Gastrocnemius medialis (tissue), 4 donors: ENCODE results near the gene APBA2. TPM values are rescaled to one million over a fixed set of nuclear protein-coding genes. Genes with fewer than 3 reads are reported as not detected.
"Not testable (repeated sequence)": the region's sequence is repeated elsewhere in the genome, so short reads cannot be mapped to it uniquely, and the experiment has no call there.

Experiments
- ATAC-seq, 2 donors: fragments of 150-250 bp; one replicate each; pipeline ENCODE4 v1.9.1; 2016
- DNase-seq, 2 donors: peaks; one replicate each; pipeline ENCODE4 v3.0.0-alpha.2; 2019
- H3K27ac ChIP-seq, 4 donors: fragments of 200-600 bp; sonication (generic); 1 replicate in 1 of 4; 2 replicates in 3 of 4; pipeline ENCODE4 v1.5.1; 2016 to 2018; ENCODE audit warnings: mild to moderate bottlenecking in 2 of 4, moderate library complexity in 1 of 4
- H3K27me3 ChIP-seq, 3 donors: fragments of 200-600 bp; sonication (generic) in 2 of 3; 1 replicate in 1 of 3; 2 replicates in 2 of 3; pipeline versions ENCODE4 v1.5.1 to v1.6.0; 2016 to 2019; ENCODE audit warnings: mild to moderate bottlenecking in 1 of 3, moderate library complexity in 1 of 3
- H3K36me3 ChIP-seq, 2 donors: fragments of 200-600 bp; sonication (generic) in 1 of 2; one replicate each; pipeline ENCODE4 v1.5.1; 2017 to 2018
- H3K4me1 ChIP-seq, 2 donors: fragments of 200-600 bp; sonication (generic) in 1 of 2; one replicate each; pipeline ENCODE4 v1.5.1; 2016 to 2017; ENCODE audit warnings: mild to moderate bottlenecking in 2 of 2
- H3K4me3 ChIP-seq, 4 donors: fragments of 200-600 bp; sonication (generic) in 3 of 4; 1 replicate in 1 of 4; 2 replicates in 3 of 4; pipeline ENCODE4 v1.5.1; 2016 to 2019; ENCODE audit warnings: mild to moderate bottlenecking in 2 of 4
- H3K9me3 ChIP-seq, 3 donors: fragments of 200-600 bp; sonication (generic) in 2 of 3; 1 replicate in 1 of 3; 2 replicates in 2 of 3; pipeline ENCODE4 v1.5.1; 2016 to 2019
- POLR2A ChIP-seq, 2 donors: fragments of 450-650 bp; IDR thresholded peaks; one replicate each; pipeline ENCODE4 v1.6.1; 2017; ENCODE audit warnings: antibody characterized with exemption in 2 of 2, mild to moderate bottlenecking in 2 of 2, moderate library complexity in 2 of 2
- in situ Hi-C, 4 donors: fragments of 200-750 bp; cut with MboI; loops; one replicate each; pipeline versions ENCODE4 v1.15.0 to v1.8.0; 2017; ENCODE audit warnings: low sequenced_read_pairs in 4 of 4
- intact Hi-C: fragments of 100-400 bp; cut with DNase I; formaldehyde crosslinking; loops from one replicate; pipeline ENCODE4 v1.15.1; 2023; ENCODE audit warnings: low total_unique reads
- total RNA-seq, 4 donors: library from RNA; depleted of rRNA; stranded (reverse); fragments of >200 nt; gene quantifications; one replicate each; pipeline versions ENCODE4 v1.1.0 to v1.2.3, GENCODE V29; 2016
- TF ChIP-seq, protein P1 (sequence below), 5 experiments: fragments of 450-650 bp in 3 of 5; fragments of 200-600 bp in 2 of 5; sonication (generic) in 2 of 5; IDR thresholded peaks in 4 of 5; conservative IDR thresholded peaks in 1 of 5; 1 replicate in 4 of 5; 2 replicates in 1 of 5; pipeline ENCODE4 v1.5.1; 2016 to 2019; ENCODE audit warnings: antibody characterized with exemption in 5 of 5, mild to moderate bottlenecking in 3 of 5, moderate library complexity in 3 of 5

Gene APBA2
- total RNA-seq, result under 1 TPM in 2 of 4 donors, not detected in 2; 0.19 to 0.31 TPM

DNA sequence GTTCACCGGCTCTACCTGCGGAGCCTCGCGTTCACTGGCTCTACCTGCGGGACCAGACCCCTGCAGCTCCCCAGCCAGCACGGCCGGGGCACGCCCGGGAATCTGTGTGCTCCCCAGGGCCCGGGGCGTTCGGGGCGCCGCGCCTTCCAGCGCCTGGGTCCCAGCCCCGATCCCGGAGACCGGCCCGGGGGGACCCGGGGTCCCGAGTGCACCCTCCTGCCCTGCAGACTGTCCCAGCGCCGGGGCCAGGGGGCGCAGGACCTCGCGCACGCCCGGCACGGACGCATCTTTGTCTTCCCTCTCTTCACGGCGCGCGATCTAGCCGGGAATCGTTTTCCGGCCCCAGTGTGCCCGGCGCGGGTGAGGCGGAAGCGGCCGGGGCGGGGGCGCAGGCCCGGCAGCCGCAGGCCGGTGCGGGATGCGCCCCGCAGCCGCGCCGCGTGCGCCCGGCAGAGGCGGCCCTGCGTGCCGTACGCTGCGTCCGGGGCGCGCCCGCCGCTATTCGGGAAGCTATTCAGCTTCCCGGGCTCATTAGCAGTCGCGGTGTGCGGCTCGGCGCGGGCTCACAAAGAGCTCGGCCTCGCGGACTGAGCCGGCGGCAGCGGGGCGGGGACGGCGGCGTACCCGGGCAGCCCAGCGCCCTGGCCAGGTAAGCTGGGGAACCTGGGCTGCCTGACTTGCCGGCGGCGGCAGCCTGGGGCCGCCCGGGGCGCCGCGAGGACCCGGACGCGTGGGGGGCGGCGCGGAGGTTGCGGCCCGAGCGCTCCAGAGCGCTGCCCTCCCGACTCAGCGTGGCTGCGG is at the start of gene APBA2:
TSS of gene APBA2 (plus strand) at position 345 of the 801 bp plus-strand sequence. CDS start 167,911 bp downstream, outside the sequence.
- DNase-seq, result no peak
- peak within 1 kb of the TSS in 2 of 4 donors; percentile 28 to 32 for H3K4me3 ChIP-seq
- TF ChIP-seq, protein P1, sequence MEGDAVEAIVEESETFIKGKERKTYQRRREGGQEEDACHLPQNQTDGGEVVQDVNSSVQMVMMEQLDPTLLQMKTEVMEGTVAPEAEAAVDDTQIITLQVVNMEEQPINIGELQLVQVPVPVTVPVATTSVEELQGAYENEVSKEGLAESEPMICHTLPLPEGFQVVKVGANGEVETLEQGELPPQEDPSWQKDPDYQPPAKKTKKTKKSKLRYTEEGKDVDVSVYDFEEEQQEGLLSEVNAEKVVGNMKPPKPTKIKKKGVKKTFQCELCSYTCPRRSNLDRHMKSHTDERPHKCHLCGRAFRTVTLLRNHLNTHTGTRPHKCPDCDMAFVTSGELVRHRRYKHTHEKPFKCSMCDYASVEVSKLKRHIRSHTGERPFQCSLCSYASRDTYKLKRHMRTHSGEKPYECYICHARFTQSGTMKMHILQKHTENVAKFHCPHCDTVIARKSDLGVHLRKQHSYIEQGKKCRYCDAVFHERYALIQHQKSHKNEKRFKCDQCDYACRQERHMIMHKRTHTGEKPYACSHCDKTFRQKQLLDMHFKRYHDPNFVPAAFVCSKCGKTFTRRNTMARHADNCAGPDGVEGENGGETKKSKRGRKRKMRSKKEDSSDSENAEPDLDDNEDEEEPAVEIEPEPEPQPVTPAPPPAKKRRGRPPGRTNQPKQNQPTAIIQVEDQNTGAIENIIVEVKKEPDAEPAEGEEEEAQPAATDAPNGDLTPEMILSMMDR (IDR thresholded peaks at IDR 0.05 in 4 of 5, conservative IDR thresholded peaks at IDR 0.05 in 1 of 5), result no peak
- no peak for TF ChIP-seq POLR2A (IDR thresholded peaks at IDR 0.05)
- no peak within 1 kb of the TSS for H3K27ac ChIP-seq
- intact Hi-C loops (no loop called here), in situ Hi-C loops (no loop called here)
- H3K36me3 ChIP-seq, result no peaks in the 10 kb centered on the region
- H3K4me1 ChIP-seq, result no peaks in the 10 kb centered on the region
- ATAC-seq, result no peak
- no peaks in the 10 kb centered on the region for H3K9me3 ChIP-seq
- H3K27me3 ChIP-seq, result peaks cover 14 to 26% (median 19%) of the 10 kb centered on the region in 3 donors

DNA sequence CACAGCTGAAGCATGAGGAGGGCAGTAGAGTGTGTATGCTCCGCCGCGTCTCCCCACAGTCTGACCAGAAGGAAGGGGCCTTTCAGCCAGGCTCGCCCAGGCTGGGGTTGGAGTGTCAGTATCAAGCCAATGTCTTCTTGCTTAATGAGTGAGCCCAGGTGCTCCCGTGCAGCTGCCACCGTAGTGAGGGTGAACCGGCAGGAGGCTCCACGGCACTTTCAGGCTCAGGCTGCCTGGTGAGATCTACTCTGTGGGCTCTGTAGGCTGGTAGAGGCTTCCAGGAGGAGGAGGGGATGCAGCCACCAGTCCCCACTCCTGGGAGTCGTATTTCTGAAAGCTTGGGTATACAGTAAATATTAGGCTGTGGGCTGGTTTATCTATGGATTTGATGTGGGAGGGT is 45.5 kb upstream of the APBA2 start:
- in situ Hi-C loops, H3K36me3 ChIP-seq, H3K9me3 ChIP-seq, H3K4me1 ChIP-seq, H3K4me3 ChIP-seq, intact Hi-C loops, ATAC-seq, H3K27me3 ChIP-seq, DNase-seq, H3K27ac ChIP-seq: not testable (repeated sequence)

DNA sequence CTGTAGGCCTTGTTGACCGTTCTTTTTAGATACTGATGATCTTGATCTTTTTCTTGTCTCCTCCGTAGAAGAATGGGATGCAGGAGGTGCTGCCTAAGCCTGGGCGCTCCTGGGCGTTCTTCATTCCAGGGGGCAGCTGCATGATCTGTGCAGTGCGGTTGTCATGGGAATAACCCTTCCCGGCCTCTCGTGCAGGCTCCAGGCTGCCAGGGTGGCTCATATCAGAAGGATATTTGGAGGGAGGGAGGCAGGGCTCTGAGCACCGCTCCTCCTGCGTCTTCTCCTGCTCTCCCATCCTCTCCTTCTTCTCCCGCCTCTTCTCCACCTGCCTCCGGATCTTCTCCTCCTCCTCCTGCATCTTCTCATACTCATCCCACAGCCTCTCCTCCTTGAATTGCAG is 43.6 kb upstream of the APBA2 start:
- intact Hi-C loops, H3K27ac ChIP-seq, H3K9me3 ChIP-seq, ATAC-seq, in situ Hi-C loops, H3K4me1 ChIP-seq, H3K27me3 ChIP-seq, DNase-seq, H3K36me3 ChIP-seq, H3K4me3 ChIP-seq: not testable (repeated sequence)

DNA sequence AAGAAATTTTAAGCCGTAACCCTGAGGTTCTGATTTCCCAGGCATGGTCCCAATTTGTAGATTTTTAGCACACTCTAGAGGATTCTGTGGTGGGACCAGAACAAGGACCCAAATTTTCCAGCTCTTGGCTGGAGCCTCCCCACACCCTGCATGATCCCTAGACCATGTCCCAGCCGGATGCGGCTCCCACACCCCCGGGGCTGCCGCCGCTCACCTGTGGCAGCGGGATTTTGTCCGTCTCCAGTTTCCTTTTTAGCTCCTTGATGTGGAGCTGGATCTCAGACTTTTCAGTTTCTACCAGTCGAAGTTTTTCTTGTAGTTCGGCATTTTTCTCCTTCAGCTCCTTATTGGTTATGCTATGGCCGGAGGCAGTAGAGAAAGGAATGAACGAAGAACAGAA is 42.3 kb upstream of the APBA2 start:
- DNase-seq, H3K27ac ChIP-seq, H3K4me3 ChIP-seq, intact Hi-C loops, ATAC-seq, H3K27me3 ChIP-seq, in situ Hi-C loops, H3K36me3 ChIP-seq, H3K9me3 ChIP-seq, H3K4me1 ChIP-seq: not testable (repeated sequence)

DNA sequence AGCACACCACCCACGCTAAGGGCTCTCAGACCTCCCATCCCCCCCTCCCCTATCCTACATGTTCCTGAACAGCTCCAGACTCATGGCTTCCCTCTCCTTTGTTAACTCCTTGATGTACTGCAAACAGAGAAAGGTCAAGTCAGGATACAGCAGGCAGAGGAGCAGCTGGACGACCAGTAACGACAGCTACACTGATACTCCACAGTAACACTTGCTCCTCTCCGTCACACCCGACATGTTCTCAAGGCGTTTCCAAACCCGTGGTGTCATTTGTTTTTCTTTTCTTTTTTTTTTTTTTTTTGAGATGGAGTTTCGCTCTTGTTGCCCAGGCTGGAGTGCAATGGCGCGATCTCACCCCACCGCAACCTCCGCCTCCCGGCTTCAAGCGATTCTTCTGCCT is 41.6 kb upstream of the APBA2 start:
- H3K27me3 ChIP-seq, H3K4me3 ChIP-seq, H3K27ac ChIP-seq, in situ Hi-C loops, DNase-seq, ATAC-seq, intact Hi-C loops, H3K9me3 ChIP-seq, H3K4me1 ChIP-seq, H3K36me3 ChIP-seq: not testable (repeated sequence)

DNA sequence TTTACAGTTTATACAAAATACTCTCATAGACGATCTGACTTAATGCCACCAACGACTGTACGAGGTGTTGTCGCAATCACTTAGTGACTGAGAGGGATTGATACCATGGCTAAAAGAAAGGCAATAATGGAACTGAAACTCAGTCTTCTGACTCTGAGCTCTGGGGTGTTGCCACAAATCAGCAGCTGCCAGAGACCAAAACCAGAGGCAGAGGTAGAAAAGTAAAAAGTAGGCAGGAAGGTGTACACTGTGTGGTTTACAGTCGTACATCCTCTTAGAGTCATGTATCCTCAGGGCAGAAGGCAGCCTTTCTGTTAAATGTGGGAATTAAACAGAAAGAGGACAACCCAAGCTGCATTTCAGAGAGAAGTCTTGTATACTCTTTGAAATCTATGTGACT is 38.5 kb upstream of the APBA2 start:
- H3K4me1 ChIP-seq, H3K9me3 ChIP-seq, DNase-seq, intact Hi-C loops, H3K27ac ChIP-seq, H3K36me3 ChIP-seq, in situ Hi-C loops, H3K4me3 ChIP-seq, H3K27me3 ChIP-seq, ATAC-seq: not testable (repeated sequence)

DNA sequence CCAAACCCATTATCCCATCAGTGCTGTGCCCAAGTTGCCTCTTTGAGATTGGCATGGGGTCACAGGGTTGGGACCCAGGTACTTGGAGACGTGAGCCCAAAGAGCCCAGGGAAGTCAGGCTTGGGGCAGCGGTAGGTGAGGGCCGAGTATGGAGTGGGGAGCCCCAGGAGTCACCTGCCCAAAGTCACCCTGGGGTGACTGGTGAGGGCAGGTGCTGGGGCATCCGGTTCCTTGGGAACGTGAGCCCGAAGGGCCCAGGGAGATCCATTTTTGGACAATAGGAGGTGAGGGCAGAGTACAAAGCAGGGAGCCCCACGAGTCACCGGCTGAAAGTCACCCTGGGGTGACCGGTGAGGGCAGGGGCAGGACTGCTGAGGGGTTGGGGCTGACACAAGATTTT is 37.8 kb upstream of the APBA2 start:
- H3K27ac ChIP-seq, H3K36me3 ChIP-seq, ATAC-seq, H3K4me1 ChIP-seq, in situ Hi-C loops, H3K9me3 ChIP-seq, intact Hi-C loops, DNase-seq, H3K27me3 ChIP-seq, H3K4me3 ChIP-seq: not testable (repeated sequence)

DNA sequence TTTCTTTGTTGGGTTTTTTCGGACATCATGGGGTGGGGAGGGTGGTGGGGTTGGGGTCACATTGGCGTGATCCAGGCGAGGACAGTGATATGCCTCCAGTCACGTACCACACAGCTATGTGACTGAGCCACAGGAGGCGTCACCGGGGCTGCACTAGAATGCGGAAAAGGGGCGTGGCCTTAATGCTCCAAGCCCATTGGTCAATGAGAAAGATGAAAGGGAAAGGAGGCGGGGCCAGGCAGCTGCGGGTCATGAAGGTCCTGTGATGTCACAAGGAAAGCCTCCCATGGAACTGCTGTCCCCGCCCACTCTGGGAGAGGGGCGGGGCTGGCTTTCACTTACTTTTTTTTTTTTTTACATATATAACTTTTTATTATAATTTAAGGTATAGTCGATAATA is 37.3 kb upstream of the APBA2 start, which contains the start of gene GOLGA6L7:
TSS of gene GOLGA6L7 (minus strand) at position 124 of the 400 bp plus-strand sequence. CDS start at position 29, 95 bp downstream.
- H3K9me3 ChIP-seq, intact Hi-C loops, ATAC-seq, H3K27me3 ChIP-seq, H3K27ac ChIP-seq, H3K4me3 ChIP-seq, DNase-seq, H3K4me1 ChIP-seq, in situ Hi-C loops, H3K36me3 ChIP-seq: not testable (repeated sequence)

DNA sequence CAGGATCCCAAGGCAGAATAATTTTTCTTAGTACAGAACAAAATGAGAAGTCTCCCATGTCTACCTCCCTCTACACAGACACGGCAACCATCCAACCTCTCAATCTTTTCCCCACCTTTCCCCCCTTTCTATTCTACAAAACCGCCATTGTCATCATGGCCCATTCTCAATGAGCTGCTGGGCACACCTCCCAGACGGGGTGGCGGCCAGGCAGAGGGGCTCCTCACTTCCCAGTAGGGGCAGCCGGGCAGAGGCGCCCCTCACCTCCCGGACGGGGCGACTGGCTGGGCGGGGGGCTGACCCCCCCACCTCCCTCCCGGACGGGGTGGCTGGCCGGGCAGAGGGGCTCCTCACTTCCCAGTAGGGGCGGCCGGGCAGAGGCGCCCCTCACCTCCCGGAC is 36.5 kb upstream of the APBA2 start:
- H3K36me3 ChIP-seq, intact Hi-C loops, H3K9me3 ChIP-seq, H3K27ac ChIP-seq, H3K4me3 ChIP-seq, H3K27me3 ChIP-seq, ATAC-seq, DNase-seq, in situ Hi-C loops, H3K4me1 ChIP-seq: not testable (repeated sequence)

DNA sequence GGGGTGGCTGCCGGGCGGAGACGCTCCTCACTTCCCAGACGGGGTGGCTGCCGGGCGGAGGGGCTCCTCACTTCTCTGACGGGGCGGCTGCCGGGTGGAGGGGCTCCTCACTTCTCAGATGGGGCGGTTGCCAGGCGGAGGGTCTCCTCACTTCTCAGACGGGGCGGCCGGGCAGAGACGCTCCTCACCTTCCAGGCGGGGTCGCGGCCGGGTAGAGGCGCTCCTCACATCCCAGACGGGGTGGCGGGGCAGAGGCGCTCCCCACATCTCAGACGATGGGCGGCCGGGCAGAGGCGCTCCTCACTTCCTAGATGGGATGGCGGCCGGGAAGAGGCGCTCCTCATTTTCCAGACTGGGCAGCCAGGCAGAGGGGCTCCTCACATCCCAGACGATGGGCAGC is 36.0 kb upstream of the APBA2 start:
- DNase-seq, intact Hi-C loops, ATAC-seq, H3K4me1 ChIP-seq, H3K27ac ChIP-seq, H3K9me3 ChIP-seq, in situ Hi-C loops, H3K27me3 ChIP-seq, H3K4me3 ChIP-seq, H3K36me3 ChIP-seq: not testable (repeated sequence)

DNA sequence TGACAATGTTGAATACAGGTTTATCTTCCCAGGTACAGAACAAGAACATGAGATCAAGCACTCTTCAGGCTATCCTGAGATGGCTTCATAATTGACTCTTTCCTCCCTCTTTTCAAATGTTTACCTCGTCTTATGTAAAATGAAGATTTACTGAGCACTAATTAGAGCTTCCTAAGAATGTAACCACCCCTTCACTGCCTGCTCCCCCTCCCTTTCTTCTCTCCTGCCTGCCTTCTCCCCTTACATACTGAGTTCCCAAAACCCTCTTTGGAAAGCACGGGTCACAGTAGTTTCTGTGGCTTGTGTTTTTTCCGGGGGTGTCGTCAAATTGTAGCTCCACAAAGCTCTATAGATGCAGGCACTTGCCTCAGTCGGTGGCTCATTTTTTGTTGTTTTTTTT is 32.1 kb upstream of the APBA2 start:
- H3K27ac ChIP-seq, H3K9me3 ChIP-seq, intact Hi-C loops, H3K4me3 ChIP-seq, in situ Hi-C loops, DNase-seq, H3K27me3 ChIP-seq, H3K4me1 ChIP-seq, ATAC-seq, H3K36me3 ChIP-seq: not testable (repeated sequence)
